Stimulated activated CD4-positive, alpha-beta T cell treated with anti-CD3 and anti-CD28 coated beads, Interleukin-2, amount 100 ng/mL, for 24 hours (primary cell): ENCODE data around the gene IGFBP7.

Experiments
- DNase-seq, 2 donors: peaks; one replicate each; pipeline ENCODE4 v3.0.0-alpha.2; 2020

The IGFBP7 gene

GRCh38 chr4:57034520-57034919, 75.7 kb downstream of the IGFBP7 start:
- no peak for DNase-seq

GRCh38 chr4:57023104-57023503, 87.1 kb downstream of the IGFBP7 start:
- no peak for DNase-seq

GRCh38 chr4:57020467-57021101, 89.6 kb downstream of the IGFBP7 start:
- no peak for DNase-seq

GRCh38 chr4:57018980-57019379, 91.2 kb downstream of the IGFBP7 start:
- no peak for DNase-seq

GRCh38 chr4:57013543-57014120, 96.6 kb downstream of the IGFBP7 start:
- no peak for DNase-seq

- no peak for DNase-seq
Observed at GRCh38 chr4:56999751-57000150, 110.4 kb downstream of the IGFBP7 start.

GRCh38 chr4:56995525-56995924, 114.7 kb downstream of the IGFBP7 start:
- DNase-seq, result no peak

- DNase-seq, result no peak
Observed at GRCh38 chr4:56990109-56990905, 119.9 kb downstream of the IGFBP7 start.

- DNase-seq, result no peak
Observed at GRCh38 chr4:56986952-56987351, 123.2 kb downstream of the IGFBP7 start.

GRCh38 chr4:56986192-56986591, 124.0 kb downstream of the IGFBP7 start:
- DNase-seq, result no peak

- DNase-seq, result no peak
Observed at GRCh38 chr4:56981795-56982201, 128.4 kb downstream of the IGFBP7 start.
